Amniotic epithelial cell (primary cell): ENCODE results near the gene RDH11.
A peak's percentile ranks its signal among the peaks of the same experiment; 100 is the strongest.

ENCODE experiments used
- DNase-seq: peaks from one replicate; pipeline ENCODE4 v3.0.0-alpha.2; 2010; ENCODE audit warnings: low read depth

RDH11 gene

DNA sequence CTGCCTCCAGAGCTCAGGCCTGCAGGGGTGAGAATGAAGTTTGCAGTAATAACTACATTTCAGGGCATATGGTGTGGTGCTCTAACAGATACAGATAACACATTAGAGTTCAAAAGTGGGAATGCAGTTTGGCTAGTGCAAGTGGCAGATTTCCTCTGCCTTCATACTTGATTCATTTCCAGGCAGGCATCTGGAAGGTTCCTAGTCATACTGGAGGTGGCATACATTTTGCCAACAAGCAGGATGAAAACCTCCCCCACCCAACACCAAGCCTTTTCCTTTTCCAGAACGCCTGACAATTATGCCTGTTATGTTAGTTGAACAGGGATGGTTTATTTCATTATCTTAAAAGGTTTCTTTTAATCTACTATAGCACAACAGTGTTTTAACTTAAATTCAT is 45.4 kb downstream of the RDH11 start:
- no peak for DNase-seq

DNA sequence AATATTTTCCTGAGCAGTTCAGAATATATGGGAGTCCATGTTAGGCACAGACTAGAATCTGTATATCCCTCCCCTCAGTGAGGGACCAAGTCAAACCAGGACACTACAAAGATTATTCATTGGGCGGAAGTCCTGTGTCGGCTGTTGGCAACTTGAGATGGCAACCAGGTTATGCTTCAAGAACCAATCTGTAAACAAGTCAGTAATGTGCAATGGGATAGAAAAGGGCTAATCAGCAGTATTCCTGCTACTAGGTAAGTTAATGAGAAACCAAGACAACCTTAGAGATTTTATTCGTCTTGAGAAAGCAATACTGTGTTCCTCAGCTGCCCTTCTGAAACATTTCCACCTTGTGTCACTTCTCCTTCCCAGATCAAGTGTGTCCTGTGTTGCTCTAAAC is 49.4 kb downstream of the RDH11 start:
- DNase-seq = no peak

DNA sequence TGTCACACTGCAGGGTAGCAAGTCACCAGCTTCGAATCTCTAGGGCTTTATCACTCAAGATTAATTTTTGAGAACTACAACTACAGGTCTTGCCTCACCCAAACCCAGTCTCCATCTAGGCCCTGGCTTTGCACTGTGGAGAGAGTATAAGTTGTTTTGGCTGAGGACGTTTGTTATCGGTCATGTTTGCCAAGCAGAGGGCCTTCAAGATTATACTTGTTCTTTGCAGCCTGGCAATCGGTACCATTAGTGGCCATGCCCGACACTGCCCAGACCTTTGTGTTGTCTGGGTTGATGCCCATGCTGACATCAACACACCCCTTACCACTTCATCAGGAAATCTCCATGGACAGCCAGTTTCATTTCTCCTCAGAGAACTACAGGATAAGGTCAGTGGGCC is 50.1 kb downstream of the RDH11 start:
- DNase-seq = no peak

GRCh38 chr14:67644428-67644827 is 51.1 kb downstream of the RDH11 start:
- DNase-seq = peak; percentile 83

GRCh38 chr14:67643713-67644112 is 51.9 kb downstream of the RDH11 start:
- DNase-seq = no peak

DNA sequence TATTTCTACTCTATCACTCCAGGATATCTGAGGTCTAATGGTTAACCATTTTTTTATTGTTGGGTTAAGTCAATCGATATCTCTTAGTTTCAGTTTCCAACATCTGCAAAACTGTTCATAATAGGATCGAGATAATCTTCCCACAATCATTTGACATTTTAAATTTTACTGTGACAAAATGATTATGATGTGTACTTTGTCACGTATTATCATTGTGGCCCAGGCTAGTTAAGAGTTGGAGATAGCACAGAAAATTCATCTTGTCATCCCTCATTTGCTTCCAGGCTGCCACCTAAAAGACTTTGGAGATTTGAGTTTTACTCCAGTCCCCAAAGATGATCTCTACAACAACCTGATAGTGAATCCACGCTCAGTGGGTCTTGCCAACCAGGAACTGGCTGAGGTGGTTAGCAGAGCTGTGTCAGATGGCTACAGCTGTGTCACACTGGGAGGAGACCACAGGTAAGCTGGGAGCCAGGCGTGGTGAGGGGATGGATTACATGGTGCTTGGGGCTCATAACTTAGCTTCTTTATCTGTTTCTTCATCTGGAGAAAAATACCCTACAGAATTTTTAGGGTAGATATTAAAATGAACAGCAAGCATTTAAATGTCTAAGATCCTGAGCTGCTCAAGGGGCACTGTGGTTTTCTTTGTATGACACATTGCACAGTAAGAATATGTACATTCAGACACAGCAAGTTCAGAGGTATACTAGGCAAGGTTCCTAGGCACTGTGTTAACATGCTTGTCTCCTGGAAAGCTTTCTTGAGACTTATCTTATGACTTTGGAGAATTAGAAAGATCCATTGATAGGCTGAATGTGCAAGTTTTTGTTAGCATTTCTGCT is 53.4 kb downstream of the RDH11 start:
- no peak for DNase-seq

GRCh38 chr14:67641480-67641879 is 54.1 kb downstream of the RDH11 start:
- no peak for DNase-seq

- DNase-seq = no peak
Observed at GRCh38 chr14:67638642-67639041, 56.9 kb downstream of the RDH11 start.

DNA sequence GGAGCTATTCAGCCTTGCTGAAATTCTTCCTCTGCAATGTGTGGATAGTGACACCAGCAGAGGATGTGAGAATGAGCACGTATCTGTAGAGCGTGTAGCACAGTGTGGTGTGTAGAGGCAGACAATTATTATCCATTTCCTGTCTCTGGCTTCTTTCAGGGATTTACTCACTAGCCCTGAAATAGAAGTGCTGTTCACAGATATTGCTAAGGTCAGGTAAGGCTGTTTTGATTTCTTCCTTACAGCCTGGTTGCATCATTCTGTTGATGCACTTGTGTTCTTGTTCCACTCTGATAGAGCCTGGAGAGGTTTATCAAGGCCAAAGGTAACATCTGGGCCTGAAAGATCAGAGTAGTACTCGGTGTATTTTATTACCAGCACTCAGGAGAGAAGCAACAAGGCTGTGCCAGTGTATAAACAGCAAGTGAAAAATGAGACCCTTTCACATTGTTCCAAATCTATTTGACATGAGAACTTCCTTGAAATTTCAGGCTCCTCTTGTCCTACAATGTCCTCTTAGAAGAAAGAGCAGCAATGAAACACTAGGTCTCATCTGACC is 59.1 kb downstream of the RDH11 start:
- DNase-seq = peak; percentile 56

DNA sequence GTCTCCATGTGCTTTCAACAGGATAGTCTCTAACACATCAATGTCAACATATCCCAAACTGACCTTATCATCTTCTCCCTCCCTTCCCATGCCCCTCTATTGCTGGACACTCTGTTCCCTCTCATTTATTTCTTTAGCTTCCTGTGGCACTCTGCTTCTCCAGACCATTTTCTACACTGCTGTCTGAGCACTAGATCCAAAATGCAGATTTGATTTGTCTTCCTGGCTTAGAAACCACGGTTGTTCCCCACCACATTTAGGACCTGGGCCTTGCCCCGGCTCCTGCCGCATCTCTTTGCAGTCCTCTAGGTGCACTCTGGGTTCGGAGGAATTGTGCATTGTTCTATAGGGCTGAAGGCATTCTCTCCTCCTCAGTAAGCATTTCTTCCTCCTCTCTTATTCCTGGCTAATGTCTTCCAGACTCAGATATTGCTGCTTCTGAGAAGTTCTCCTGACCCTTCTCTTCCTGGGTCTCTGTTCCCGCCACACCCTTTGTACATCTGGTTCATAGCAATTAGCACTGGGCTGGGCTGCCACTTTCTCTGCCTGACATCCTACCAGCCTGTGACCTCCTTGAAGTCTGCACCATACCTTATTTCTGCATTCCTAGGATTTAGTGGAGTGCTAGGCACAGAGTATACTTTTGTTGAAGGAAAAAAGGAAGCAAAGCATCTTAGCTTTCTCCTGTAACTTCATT is 62.0 kb downstream of the RDH11 start:
- DNase-seq = no peak

DNA sequence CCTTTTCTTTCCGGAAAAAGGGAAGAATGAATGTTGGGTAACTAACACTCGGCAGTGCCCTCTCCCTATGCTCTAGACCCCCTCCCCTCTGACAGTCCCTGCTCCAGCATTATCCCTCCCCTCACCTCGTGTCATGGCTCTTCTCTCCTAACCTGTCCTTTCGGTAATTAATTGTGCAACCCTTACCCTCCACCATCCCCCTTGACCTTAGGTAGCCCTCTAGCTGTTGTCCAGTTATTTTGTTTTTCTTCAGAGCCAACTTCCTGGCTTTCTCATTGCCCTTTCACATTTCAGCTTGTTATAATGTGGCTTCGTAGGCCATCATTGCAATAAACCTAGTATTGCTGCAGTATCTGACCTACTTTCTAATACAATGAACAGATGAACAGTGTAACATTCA is 64.6 kb downstream of the RDH11 start:
- no peak for DNase-seq

DNA sequence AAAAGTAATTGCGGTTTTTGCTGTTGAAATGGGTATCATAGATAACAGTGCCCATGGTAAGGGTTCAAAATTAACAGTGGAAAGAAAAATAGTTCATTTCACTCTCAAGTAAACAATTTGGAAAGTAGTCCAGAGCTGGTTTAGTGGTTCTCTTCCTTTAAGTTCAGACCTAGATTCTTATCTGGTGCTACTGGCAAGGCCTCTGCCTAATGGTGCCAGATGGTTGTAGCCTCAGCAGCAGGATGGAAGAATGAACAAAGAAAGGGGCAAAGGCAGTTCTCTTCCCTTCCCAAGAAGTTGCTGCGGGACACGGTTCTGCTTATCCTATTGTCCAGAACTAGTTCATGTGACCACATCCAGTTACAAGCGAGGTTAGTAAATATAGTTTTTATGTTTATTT is 65.4 kb downstream of the RDH11 start:
- no peak for DNase-seq

GRCh38 chr14:67627519-67627918 is 68.0 kb downstream of the RDH11 start:
- no peak for DNase-seq
